Omental fat pad (tissue), 4 donors: ENCODE data around the gene KLHL17. TPM values are rescaled to one million over a fixed set of nuclear protein-coding genes. Genes with fewer than 3 reads are reported as not detected.

Experiments used
- ATAC-seq: fragments of 150-250 bp; one replicate; pipeline ENCODE4 v1.9.1; 2016; ENCODE audit warnings: mild to moderate bottlenecking, moderate library complexity; ENCODE audit not compliant: low FRiP score
- DNase-seq: peaks from one replicate; pipeline ENCODE4 v3.0.0-alpha.2; 2019; ENCODE audit warnings: low spot score
- CTCF ChIP-seq, 3 donors: fragments of 450-650 bp; IDR thresholded peaks; one replicate each; pipeline ENCODE4 v1.5.1; 2016 to 2017; ENCODE audit warnings: antibody characterized with exemption in 3 of 3, mild to moderate bottlenecking in 3 of 3, moderate library complexity in 2 of 3
- total RNA-seq, 4 donors: library from RNA; depleted of rRNA; stranded (reverse); fragments of >200 nt; gene quantifications; one replicate each; pipeline ENCODE4 v1.1.0, GENCODE V29; 2016

Gene KLHL17
- total RNA-seq, 4 donors from 2014 or later, result 3.4 to 6.8 (median 6.2) TPM

- no peak for TF ChIP-seq CTCF (IDR thresholded peaks at IDR 0.05)
- no peak for ATAC-seq
- no peak for DNase-seq
These were observed 10.1 kb upstream of the KLHL17 start for GRCh38 chr1:950268-950667.

GRCh38 chr1:950881-951280 is 9.5 kb upstream of the KLHL17 start:
- no peak for DNase-seq
- TF ChIP-seq CTCF (IDR thresholded peaks at IDR 0.05), result no peak
- no peak for ATAC-seq

- no peak for TF ChIP-seq CTCF (IDR thresholded peaks at IDR 0.05)
- no peak for DNase-seq
- ATAC-seq, result no peak
These were observed 9.0 kb upstream of the KLHL17 start for GRCh38 chr1:951364-951763.

GRCh38 chr1:952201-952600 is 8.2 kb upstream of the KLHL17 start:
- DNase-seq, result no peak
- ATAC-seq, result no peak
- no peak for TF ChIP-seq CTCF (IDR thresholded peaks at IDR 0.05)

GRCh38 chr1:952603-953002 is 7.8 kb upstream of the KLHL17 start:
- ATAC-seq (no peak), DNase-seq (no peak)
- TF ChIP-seq CTCF (IDR thresholded peaks at IDR 0.05), result no peak

GRCh38 chr1:953524-954320 is 6.7 kb upstream of the KLHL17 start:
- no peak for DNase-seq
- ATAC-seq, result no peak
- no peak for TF ChIP-seq CTCF (IDR thresholded peaks at IDR 0.05)

GRCh38 chr1:954927-955326 is 5.5 kb upstream of the KLHL17 start:
- ATAC-seq (no peak), DNase-seq (no peak)
- TF ChIP-seq CTCF (IDR thresholded peaks at IDR 0.05), result no peak
